HG03439 (cell line): ENCODE results near the gene C14orf93.

Experiments
- ATAC-seq: cut with Tn5 transposase; IDR thresholded peaks from one replicate; pipeline ENCODE4 v1.9.1; 2021; ENCODE audit warnings: mild to moderate bottlenecking, moderate library complexity; ENCODE audit not compliant: unreplicated experiment

C14orf93 gene

GRCh38 chr14:23009939-23010726 lies at the start of gene C14orf93:
C14orf93 (minus strand) TSS chr14:23010143; CDS start chr14:22999023, 11,120 bp downstream.
- peak; percentile 30 for ATAC-seq

DNA sequence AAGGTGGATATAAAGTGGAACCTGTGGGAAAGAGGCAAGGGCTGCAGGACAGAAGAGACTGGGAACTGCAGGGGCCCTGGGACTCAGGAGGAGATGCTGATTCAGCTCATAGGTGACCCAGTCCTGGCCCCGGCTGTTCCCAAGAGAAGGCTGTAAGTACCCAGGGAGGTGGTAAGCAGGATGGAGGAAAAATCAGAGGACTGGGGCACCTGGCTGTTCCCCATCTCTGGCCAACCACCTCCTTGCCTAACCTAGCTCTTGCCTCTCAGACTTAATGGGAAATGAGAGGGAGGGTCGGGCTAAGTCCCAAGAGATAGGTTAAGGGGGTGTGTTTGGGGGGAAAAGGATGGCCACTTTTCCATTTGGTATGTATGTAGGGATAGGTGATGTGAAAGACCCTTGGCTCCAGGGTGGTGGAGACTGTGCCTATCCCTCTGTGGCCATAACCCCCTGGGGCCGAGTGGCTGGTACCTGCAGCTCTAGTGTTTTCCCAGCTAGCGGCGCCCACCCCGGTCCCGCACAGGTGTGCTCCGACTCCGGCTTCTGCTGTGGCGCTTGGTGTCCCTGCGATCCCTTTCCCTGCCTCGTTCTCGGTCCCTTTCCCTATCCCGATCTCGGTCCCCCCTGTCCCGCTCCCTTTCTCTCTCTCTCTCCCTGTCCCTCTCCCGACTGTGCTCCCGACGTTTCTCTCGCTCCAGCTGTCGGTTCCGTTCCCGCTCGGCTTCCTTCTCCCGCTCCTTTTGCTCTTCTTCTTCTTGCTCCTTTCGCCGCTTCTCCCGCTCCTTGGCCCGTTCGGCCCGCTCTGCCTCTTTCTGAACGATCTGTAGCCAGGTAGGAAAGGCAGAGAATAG lies 48.9 kb upstream of the C14orf93 start:
- ATAC-seq = no peak

DNA sequence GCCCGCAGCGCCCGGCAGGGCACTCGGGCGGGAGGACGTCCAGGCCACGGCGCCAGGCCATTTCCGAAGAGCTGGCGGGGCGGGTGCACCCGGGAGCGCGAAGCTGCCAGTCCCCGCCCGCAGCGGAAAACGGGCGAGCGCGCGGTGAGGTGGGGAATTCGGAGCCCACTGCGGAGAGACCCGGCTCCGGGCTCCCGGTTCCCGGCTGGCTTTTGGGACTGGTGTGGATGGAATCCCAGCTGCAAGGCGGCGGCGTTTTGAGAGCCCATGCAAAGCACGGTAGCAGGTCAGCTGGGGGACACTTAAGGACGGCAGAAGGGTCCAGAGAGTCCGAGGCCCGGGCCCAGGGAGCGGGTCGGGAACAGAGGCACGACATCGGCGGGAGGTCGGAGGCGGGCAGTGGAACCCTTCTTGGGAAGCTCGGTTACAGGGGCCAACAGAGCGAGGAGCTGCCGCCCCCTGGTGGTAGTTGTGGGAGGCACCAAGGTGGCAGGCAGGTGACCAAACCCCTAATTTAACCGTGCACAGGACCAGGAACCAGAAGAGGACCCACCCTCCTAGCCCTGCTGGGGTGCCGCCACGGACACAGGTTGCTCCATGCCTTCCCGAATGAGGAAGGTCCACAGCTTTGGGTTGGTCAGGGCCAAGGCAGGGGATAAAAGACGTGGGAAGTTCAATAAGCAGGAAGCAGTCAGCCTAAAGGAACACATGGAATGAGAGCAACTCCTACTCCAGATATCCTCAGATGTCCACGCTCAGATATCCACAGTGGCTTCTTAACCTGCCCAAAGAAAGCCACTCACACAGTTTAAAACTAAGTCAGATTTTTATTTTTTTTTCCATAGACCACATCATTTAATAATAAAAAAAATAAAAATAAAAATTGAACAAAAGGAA lies 48.1 kb upstream of the C14orf93 start:
- peak; percentile 62 for ATAC-seq

DNA sequence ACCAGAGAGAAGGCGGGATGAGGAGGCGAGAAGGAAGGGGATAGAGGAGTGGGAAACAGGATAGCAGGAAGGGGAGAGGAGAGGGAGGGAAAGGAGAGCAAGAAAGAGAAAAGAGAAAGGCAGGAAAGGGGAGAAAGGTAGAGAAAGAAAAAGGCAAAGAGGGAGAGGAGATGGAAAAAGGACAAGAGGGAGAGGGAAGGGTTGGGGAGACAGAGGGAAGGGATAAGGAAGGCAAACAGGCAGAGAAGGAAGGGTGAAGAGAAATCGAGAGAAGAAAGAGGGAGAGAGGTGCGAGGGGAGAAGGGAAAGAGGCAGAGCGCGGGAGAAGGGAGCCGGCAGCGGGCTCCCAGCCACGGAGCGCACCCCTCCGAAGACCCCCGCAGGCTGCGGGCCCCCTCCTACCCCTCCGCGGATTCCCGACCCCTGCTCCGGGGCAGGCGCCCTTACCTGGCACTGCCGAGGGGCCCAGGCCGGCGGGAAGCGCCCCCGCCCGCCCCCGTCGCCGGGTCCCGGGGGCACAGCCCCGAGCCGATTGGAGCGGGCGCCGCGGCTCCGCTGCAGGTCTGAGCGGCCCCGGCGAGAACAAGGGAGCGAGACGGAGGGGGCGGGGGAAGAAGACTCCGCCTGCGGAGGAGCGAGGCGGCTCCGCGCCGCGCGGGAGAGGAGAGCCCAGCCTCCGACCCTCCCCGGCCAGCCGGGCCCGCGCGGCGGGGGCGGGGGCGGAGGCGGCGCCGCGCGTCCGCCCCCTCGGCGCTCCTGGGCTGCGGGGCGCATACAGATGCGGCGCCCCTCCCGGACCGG lies 47.2 kb upstream of the C14orf93 start, which contains the start of gene CDH24:
TSS of gene CDH24 (minus strand) at position 565 of the 801 bp plus-strand sequence. CDS start 1,787 bp downstream, outside the sequence.
- ATAC-seq = peak; percentile 31

GRCh38 chr14:23056145-23056955 lies 46.4 kb upstream of the C14orf93 start:
- ATAC-seq = peak; percentile 50

DNA sequence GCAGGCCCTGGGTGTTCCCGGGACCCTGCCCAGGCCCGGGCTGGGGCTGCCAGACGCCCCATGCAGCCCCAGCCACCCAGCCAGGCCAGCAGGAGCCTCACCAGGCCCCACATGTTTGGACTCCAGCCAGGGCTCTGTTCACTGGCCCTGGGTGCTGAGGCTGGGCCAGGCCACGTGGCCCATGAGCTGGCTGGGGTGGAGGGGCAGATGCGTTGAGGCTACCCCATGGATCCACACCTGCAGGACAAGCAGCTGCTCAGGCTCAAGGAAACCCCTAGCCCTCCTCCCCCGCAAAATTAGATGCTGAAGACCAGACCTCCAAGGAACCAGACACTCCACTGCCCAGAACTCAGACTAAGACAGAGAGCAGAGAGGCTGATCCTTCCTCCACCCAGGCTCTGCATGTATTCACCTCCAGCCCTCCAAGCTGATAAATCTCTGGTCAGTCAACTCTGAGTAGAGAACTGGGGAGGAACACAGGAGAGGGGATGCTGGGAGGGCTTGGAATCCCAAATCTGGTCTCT lies 45.7 kb upstream of the C14orf93 start:
- ATAC-seq = no peak

GRCh38 chr14:23055147-23055550 lies 45.2 kb upstream of the C14orf93 start:
- ATAC-seq = no peak

- ATAC-seq = no peak
These were observed 44.3 kb upstream of the C14orf93 start for GRCh38 chr14:23054000-23054811.

- no peak for ATAC-seq
These were observed 43.5 kb upstream of the C14orf93 start for GRCh38 chr14:23053426-23053825.

DNA sequence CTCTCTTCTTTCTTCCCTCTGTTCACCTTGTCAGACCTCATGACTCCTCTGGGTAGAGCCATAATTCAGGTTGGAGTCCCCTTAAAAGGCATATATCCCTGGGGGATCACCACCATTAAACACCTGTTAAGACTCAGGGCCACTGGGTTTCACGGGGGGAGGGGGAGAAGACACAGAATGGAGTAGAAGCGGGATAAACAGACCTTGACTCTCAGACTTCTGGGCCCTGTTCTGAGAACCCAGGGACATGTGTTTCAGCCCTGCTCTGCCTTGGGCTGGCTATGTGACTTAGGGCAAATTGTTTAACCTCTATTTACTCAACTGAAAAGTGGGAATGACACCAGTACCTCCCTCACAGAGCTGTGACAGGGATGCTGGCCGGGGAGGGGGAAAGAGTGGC lies 42.7 kb upstream of the C14orf93 start:
- no peak for ATAC-seq

- ATAC-seq = no peak
These were observed 42.3 kb upstream of the C14orf93 start for GRCh38 chr14:23052182-23052623.

DNA sequence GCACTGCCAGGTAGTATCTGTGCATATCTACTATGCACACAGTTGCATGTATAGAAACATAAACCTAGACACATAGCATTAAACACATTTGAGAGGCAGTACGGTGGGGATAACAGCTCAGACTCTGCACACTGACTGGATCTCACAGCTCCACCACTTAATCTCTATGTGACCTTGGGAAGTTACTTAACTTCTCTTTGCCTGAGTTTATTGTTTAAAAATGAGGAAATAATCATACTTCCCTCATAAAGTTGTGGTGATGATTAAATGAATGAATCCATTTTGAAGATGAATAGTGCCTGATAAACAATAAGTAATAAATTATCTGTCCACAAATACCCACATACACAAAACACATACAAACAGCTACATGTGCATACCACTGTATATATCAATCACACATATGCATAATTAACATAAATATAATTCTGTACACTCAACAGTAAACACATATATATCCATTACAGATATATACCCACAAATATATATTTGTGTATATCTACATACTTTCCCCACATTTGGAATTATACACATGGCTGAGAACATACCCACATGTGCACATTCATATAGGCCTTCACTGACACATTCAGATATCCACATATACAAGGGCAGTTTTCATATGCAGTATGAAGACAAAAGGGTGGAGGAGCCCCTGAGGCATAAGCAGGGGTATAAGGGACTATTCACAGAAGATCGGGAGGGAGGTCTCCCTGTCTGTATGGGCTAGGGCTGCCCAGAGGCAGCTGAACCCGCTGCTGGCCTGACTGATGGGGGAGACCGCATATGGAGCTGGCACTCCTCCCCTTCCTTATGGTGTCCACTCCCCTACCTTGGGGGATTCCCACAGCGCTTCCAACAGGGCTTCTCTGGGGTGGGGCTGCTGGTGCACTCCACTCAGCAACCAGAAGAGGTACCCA lies 41.5 kb upstream of the C14orf93 start:
- ATAC-seq = no peak

DNA sequence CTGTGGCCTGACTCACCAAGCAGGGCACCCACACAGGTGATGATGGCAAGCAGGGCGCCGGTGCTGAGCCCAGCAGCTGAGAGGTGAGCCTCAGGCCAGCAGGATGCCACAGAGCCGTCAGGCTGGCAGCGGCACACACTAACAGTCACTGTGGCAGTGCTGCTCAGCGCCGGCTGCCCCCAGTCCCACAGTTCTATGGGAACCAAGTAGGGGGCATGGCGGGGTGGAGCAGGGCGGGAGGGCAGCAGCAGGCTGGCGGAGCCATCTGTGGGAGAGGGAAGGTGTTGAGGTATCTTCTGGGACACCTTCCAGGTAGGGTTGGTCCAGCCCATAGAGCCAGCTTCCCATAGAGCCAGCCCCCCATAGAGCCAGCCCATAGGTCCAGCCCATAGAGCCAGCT lies 39.1 kb upstream of the C14orf93 start:
- no peak for ATAC-seq

GRCh38 chr14:23047751-23048693 lies 38.1 kb upstream of the C14orf93 start:
- ATAC-seq = no peak

- ATAC-seq = no peak
These were observed 37.2 kb upstream of the C14orf93 start for GRCh38 chr14:23047034-23047634.
